Subcutaneous abdominal adipose tissue (tissue), 5 donors: ENCODE results near the gene GATAD2A.

ENCODE experiments used
- H3K27ac ChIP-seq: one replicate; pipeline ENCODE4 v1.7.0; 2013; ENCODE audit warnings: low read depth, mild to moderate bottlenecking, inconsistent platforms, low read length, moderate library complexity
- H3K27me3 ChIP-seq, 5 donors: one replicate each; pipeline ENCODE4 v1.7.0; 2013; ENCODE audit warnings: low read length in 5 of 5, inconsistent platforms in 1 of 5; ENCODE audit not compliant: control insufficient read depth in 5 of 5, insufficient read depth in 4 of 5
- H3K36me3 ChIP-seq, 5 donors: one replicate each; pipeline ENCODE4 v1.7.0; 2013; ENCODE audit warnings: low read length in 5 of 5; ENCODE audit not compliant: control insufficient read depth in 5 of 5, insufficient read depth in 5 of 5
- H3K4me1 ChIP-seq, 5 donors: one replicate each; pipeline ENCODE4 v1.7.0; 2013; ENCODE audit warnings: low read length in 5 of 5, mild to moderate bottlenecking in 3 of 5, moderate library complexity in 1 of 5; ENCODE audit not compliant: control insufficient read depth in 5 of 5, insufficient read depth in 5 of 5
- H3K4me3 ChIP-seq, 5 donors: one replicate each; pipeline ENCODE4 v1.7.0; 2013; ENCODE audit warnings: low read length in 5 of 5, low read depth in 1 of 5
- H3K9ac ChIP-seq, 5 donors: one replicate each; pipeline ENCODE4 v1.7.0; 2013; ENCODE audit warnings: low read length in 5 of 5, mild to moderate bottlenecking in 4 of 5, moderate library complexity in 3 of 5
- H3K9me3 ChIP-seq, 5 donors: one replicate each; pipeline ENCODE4 v1.7.0; 2013; ENCODE audit warnings: low read length in 5 of 5; ENCODE audit not compliant: control insufficient read depth in 5 of 5
- donor health status: healthy.
- donor health status: healthy.
- donor health status: healthy.
- donor health status: healthy.
- donor health status: healthy.

The GATAD2A gene

DNA sequence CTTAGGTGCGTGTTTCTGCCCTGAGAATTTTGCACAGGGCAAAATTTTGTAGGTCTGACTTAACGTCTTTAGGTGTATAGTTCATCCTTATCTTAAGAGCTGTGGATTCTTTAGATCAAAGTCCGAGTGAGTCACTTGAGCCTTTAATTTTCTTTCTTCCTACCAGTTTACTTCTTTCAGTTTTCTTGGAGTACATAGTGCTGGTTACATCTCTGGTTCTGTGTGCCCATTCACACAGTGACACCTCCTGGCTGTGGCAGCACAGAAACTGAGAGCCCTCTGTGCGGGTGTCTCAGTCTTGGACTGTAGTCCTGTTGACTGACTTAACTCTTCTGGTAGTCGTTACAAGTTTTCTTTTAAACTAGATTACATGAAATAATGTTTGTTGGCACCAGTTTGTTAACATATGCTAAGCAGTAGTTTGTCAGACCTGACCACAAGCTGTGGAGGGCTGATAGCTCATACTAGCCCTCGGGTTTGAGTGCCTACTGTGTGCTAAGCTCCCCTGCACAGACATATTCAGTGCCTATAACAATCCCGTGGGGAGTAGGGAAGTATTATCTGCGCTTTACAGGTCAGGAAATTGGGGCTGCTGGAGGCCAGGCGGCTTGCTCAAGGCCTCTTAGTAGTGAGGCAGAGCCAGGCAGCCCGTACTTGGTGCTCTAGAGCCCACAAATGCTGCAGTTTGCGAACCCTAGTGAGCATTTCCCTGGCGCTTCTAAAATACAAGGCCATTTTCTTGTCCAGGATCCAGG is 1.6 kb downstream of the GATAD2A start:
- Histone ChIP-seq H3K27ac (peak overlapping the region; percentile 92), H3K9ac (peak overlapping the region; percentile 62 to 93 (median 85)), H3K36me3 (peaks cover 0 to 7% (median 0%) of the 10 kb centered on the region in 5 donors)

DNA sequence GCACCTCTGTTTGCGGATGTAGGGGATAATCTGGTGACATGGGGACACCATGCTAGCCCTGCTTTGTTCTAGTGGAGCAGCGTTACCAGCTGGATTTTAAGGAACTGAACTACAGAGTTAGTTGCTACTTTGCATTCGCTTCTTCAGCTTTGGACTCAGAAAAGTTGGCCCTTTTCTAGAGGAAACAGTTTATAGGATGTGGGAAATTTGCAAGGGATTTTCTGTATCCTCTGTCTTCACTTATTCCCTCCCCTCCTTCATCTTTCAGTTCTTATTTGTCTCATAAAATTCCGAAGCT is 2.1 kb downstream of the GATAD2A start:
- peaks cover 0 to 7% (median 0%) of the 10 kb centered on the region in 5 donors for H3K36me3 ChIP-seq
- H3K27me3 ChIP-seq = peaks cover 0 to 4% (median 0%) of the 10 kb centered on the region in 5 donors
- peak overlapping the region; percentile 92 for H3K27ac ChIP-seq
- H3K9ac ChIP-seq = peak overlapping the region in 4 of 5 donors; percentile 62 to 93 (median 82)
- H3K4me3 ChIP-seq = peak overlapping the region; percentile 73 to 86 (median 80)
- peaks cover 18 to 73% (median 53%) of the 10 kb centered on the region in 5 donors for H3K4me1 ChIP-seq
- no peaks in the 10 kb centered on the region for H3K9me3 ChIP-seq

More for the DNA sequence above, 1.6 kb downstream of the GATAD2A start:
- Histone ChIP-seq H3K4me1 (peaks cover 18 to 73% (median 53%) of the 10 kb centered on the region in 5 donors), H3K4me3 (peak overlapping the region; percentile 73 to 86 (median 80)), H3K27me3 (peaks cover 0 to 4% (median 0%) of the 10 kb centered on the region in 5 donors), H3K9me3 (no peaks in the 10 kb centered on the region)

DNA sequence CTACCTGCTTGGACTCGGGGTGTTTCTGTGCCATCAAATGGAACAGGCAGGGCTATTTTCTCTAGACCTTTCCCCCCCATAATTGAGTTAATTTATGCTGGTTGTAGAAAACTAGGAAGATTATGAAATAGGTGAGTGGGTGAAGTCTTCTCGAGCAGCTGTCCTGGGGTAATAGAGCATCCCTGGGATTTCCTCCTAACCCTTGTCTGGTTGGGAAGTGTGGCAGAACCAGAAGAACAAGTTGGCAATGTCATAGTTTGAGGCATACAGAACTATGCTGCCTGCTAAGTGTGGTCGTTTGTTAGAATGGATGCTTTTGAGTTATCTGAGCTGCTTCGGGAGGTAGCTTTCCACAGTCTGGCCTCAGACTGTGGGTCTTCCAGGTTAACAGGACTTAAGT is 3.7 kb downstream of the GATAD2A start:
- peaks cover 18 to 61% (median 49%) of the 10 kb centered on the region in 5 donors for H3K4me1 ChIP-seq
- H3K9ac ChIP-seq = peak overlapping the region in 3 of 5 donors; percentile 30 to 47 (median 38)
- peaks cover 0 to 7% (median 0%) of the 10 kb centered on the region in 5 donors for H3K36me3 ChIP-seq
- peaks cover 0 to 4% (median 0%) of the 10 kb centered on the region in 5 donors for H3K27me3 ChIP-seq
- H3K9me3 ChIP-seq = no peaks in the 10 kb centered on the region
- H3K27ac ChIP-seq = no peak overlapping the region
- no peak overlapping the region for H3K4me3 ChIP-seq

DNA sequence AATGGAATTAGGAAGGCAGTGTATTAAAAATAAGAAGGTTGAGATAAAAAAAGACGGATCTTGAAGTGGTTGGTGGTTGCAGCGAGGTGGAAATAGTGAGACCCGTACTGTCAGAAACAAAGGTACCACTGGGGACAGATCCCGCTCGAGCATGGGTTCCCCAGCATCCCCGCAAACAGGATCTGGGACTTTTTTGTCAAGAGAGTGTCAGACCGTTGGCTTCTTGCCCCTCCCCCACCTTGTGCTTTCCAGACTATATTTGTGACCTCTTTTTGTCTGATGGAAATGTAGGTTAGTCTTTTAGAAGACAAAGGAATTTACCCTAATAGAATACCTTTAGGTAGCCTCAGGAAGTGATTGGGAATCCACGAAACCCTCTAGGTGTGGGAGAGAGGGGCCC is 4.2 kb downstream of the GATAD2A start:
- peak overlapping the region in 2 of 5 donors; percentile 38 to 47 for H3K9ac ChIP-seq
- no peak overlapping the region for H3K27ac ChIP-seq
- peaks cover 0 to 7% (median 0%) of the 10 kb centered on the region in 5 donors for H3K36me3 ChIP-seq
- peaks cover 18 to 57% (median 47%) of the 10 kb centered on the region in 5 donors for H3K4me1 ChIP-seq
- H3K27me3 ChIP-seq = peaks cover 0 to 4% (median 0%) of the 10 kb centered on the region in 5 donors
- H3K9me3 ChIP-seq = no peaks in the 10 kb centered on the region
- no peak overlapping the region for H3K4me3 ChIP-seq

DNA sequence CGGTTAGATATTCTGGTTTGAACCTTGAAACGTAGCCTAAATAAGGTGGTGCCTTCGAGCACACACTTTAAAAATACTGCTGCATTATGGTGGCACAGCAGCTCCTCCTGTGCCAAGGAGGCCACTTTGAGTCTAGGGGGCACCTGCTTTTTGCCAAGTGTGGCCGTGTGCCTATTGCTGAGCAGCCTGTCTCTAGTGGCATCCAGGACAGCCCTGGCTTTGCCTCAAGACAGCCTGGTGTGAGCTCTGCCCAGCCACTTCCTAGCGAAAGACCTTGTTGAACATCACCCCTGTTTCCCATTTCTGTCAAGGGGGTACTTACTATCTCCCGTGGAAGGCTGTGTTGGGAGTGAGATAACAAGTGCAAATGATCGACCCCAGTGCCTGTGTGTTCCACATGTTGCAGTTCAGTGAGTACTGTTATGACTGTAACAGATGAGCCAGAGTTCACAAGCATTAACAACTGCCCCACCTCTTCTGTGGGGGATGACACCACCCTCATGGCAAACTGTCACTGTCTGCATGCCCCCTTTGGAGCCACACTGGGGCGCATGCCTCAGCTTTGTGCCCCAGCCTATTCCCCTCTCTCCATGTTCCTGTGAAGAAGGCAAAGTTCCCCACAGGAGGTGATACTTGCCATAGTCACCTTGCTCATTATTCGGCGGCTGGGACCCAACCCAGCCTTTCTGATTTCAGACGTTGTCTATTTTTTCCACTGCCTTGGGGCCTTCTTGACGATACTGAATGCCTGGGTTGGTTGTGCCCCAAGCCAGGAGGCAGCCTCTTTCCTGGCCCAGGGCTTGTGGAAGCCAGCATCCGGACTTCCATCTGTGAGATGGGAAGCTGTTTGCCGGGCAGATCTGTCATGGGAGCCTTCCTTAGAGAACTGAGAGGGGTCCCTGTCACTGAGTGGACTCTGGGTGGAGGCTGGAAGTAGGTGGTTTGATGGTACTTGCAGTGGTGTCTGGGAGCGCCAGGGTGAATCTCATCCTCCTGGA is 5.4 kb downstream of the GATAD2A start:
- H3K27ac ChIP-seq = no peak overlapping the region
- H3K9ac ChIP-seq = peak overlapping the region in 2 of 5 donors; percentile 7 to 8
- H3K9me3 ChIP-seq = no peaks in the 10 kb centered on the region
- H3K4me3 ChIP-seq = no peak overlapping the region
- H3K27me3 ChIP-seq = no peaks in the 10 kb centered on the region
- H3K36me3 ChIP-seq = peaks cover 0 to 7% (median 0%) of the 10 kb centered on the region in 5 donors
- peaks cover 11 to 52% (median 41%) of the 10 kb centered on the region in 5 donors for H3K4me1 ChIP-seq

DNA sequence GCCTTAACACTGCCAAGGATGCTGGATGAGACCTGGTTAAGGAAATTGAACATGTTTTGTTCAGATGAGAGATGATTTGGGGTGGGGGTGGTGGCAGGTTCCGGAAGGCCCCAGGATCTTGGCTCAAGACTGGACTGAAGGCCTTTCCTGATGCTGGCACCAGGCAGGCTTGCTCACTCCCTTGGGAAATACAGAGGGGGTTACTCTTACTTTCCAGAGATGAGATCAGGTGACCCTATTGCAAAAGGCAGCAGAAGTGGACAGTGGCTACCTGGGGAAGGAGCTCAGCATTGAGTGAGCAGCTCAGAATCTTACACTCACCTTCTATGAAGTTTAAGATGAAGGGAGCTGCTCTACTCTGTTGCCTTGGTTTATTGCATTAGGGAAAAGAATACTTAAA is 10.8 kb downstream of the GATAD2A start:
- Histone ChIP-seq H3K27ac (no peak overlapping the region), H3K9me3 (no peaks in the 10 kb centered on the region), H3K9ac (peak overlapping the region in 1 of 5 donors; percentile 13), H3K27me3 (no peaks in the 10 kb centered on the region), H3K4me1 (peaks cover 8 to 40% (median 38%) of the 10 kb centered on the region in 5 donors), H3K4me3 (no peak overlapping the region), H3K36me3 (peaks cover 0 to 3% (median 0%) of the 10 kb centered on the region in 5 donors)

DNA sequence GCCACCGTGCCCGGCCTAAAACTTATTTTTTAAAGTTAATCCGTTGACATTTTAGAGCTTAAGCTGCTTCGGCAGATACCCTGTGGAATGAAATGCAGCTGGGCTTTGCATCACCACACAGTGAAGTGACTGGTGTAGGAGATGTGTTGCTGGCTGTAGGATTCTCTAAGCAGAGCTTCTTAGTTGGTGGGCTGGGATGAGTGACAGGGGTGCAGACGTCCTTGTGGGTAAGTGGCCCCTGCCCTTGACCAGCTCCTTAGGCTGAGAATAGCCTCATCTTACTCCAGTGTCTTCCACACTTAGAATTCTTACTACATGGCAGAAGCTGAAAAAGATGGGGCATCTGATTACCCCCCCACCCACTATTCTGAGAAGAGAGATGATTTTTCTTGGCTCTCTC is 11.6 kb downstream of the GATAD2A start:
- Histone ChIP-seq H3K27ac (no peak overlapping the region), H3K9ac (no peak overlapping the region), H3K4me1 (peaks cover 8 to 39% (median 37%) of the 10 kb centered on the region in 5 donors)

DNA sequence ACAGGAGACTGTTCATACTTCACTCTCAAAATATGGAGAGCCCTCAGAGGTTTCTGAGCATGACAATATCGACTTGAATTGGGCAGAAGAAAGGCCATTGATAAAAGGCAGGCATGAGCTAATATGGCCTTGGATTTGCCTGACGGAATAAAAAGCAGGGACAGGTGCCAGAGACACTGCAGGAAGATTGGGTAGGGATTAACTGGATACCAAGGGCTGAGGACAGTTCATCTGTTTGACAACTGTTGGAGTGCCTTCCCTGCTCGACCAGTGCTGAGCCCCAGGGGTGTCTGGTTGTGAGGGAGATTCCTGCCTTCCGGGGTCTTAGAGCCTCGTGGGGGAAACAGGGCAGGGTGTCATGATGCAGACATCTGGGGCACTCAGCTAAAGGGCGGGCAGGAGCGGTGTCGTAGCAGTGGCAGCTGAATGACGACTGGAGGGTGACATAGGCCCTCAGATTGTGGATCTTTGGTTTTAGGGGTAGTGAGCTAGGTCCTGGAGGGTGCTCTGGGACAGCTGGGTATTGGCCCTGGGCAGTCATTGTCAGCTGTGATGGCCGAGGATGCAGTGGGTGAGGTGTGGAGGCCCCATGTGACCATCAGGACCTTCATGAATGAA is 12.3 kb downstream of the GATAD2A start:
- Histone ChIP-seq H3K9me3 (no peaks in the 10 kb centered on the region), H3K4me3 (no peak overlapping the region), H3K4me1 (peaks cover 8 to 42% (median 39%) of the 10 kb centered on the region in 5 donors), H3K27me3 (no peaks in the 10 kb centered on the region), H3K36me3 (no peaks in the 10 kb centered on the region), H3K9ac (peak overlapping the region in 1 of 5 donors; percentile 16), H3K27ac (no peak overlapping the region)

More for the DNA sequence above, 11.6 kb downstream of the GATAD2A start:
- no peaks in the 10 kb centered on the region for H3K27me3 ChIP-seq
- H3K4me3 ChIP-seq = no peak overlapping the region
- no peaks in the 10 kb centered on the region for H3K9me3 ChIP-seq
- H3K36me3 ChIP-seq = no peaks in the 10 kb centered on the region

DNA sequence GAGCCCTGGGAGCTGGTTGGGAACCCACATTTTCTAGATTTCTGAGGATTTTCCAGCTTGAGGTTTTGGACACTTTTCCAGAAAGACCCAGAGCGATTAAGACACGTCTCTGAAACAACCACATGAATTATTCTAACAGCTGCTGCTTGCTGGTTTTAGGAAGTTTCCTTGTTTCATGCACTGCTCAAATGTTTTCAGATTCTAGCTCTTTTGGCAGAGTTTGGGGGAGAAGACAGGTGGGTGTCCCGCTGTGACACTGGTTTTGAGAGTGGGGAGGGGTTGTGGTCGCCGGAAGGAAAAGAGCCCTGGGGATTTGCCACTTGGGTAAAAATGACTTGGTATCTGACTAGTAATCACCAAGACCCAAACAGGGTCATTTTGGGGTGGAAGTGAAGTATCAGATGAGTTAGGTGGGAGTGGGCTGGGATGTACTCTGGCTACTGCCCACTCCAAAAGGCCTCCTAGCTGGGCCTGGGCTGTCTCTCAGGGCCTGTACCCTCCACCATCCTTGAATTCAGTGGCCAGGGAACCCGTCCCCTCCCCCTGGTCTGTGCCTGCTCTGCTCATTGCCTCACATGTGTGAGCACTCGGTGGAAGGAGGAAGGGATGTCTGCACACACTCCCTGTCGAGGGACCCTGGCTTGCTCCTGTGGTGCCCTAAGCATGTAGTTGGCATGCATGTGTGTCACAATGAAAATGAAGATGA is 13.2 kb downstream of the GATAD2A start:
- no peaks in the 10 kb centered on the region for H3K27me3 ChIP-seq
- H3K4me1 ChIP-seq = peaks cover 8 to 42% (median 39%) of the 10 kb centered on the region in 5 donors
- H3K27ac ChIP-seq = no peak overlapping the region
- H3K36me3 ChIP-seq = no peaks in the 10 kb centered on the region
- peak overlapping the region in 1 of 5 donors; percentile 30 for H3K9ac ChIP-seq
- no peaks in the 10 kb centered on the region for H3K9me3 ChIP-seq
- no peak overlapping the region for H3K4me3 ChIP-seq
